ENCODE data around the gene RSPH6A.
"Not testable (repeated sequence)": the region's sequence is repeated elsewhere in the genome, so short reads cannot be mapped to it uniquely, and the experiment has no call there.

RSPH6A gene

DNA sequence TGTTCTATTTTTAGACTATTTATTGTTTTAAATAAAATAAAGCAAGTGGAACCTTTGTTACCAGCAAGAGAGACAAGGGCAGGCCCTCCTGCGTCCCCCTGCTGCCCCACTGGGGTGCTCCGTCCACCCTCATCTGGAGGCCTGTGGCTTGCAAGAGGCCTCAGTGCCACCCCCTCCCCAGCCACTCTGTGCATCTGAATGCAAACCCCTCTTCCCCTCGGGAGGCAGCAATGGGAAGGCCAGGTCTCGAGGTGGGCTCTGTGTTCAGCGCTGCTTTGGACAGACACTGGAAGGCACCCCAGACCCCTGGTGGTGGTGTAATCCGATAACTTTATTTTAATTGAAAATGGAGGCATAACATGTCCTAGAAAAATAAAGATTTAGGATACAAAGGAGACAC lies 50.6 kb downstream of the RSPH6A start:
- no peak for DNase-seq

DNA sequence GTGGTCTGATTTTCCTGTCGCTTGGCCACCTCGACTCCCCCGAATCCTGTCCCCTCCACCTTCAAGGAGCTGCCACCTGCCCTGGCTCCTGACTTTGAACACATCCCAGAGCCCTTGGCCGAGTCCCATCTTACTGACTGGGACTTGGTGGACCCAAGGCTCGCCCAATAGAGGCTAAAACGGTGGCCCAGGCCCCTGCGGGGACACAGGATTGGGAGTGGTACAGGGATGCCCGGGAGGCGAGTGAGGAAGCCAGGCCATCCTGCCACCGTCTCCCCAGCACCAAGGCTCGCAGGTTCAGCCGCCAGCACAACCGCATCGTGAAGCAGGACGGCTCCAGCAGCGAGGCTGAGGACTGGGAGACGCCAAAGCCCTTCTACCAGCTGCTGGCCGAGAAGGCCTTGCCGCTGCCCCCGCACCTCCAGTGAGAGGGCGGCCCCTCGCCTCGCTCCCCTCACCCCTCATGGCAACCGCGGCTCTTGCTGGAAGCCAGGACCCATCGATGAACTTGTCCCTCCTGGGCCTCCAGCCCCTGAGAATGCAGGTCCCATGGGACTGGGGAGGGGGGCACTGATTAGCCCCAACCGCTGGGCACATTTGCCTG lies 51.3 kb downstream of the RSPH6A start:
- DNase-seq = no peak

DNA sequence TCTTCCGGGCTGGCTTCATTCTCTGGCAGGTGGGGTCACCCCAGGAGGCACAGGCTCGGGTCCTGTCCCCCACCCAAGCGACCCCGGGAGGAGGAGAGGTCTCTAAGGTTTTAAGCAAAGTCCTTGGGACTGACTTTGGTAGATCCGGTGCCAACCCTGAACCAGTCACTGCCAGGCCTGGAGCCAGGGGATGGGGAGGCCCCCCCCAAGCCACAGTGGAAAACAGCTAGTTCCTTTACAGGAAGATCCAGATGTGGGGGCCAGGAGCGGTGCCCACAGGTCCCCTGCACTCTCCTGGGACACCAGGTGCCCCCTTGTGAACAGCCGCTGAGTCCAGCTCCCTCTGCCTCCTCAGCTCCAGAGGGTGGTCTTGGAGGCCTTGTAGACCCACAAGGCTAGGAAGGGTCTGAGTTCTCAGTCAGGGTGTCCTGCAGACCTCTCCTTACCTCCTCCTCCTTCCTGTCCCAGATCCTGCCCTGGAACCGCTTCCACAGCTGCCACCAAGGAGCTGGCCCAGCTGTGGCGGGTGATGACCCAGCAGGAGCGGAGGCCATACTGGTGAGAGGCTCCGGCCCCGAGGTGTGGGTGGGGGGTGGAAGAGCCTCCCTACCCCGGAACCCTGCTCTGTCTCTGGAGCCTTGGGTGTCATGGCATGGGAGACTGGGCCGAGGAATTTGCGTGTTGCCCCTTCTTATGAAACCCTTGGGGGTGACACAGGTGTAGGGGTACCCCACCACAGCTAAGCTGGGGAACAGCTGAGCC lies 52.1 kb downstream of the RSPH6A start:
- no peak for DNase-seq

DNA sequence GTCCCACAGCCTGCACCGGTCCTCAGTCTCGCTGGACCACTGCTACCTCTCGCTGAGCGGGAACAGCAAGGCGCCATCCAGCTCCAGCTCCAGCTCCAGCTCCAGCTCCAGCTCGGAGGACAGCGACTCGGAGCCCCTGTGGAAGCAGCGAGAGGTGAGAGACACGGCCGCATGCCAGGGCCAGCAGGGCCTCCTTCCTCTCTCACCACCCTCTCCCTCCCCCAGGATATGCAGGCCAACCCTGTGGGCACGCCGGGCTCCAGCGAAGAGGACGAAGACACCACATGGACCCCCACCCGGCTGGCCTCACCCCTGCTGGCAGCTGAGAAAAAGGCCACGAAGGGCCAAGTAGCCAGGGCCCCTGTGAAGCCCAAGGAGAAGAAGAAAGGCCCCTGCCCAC lies 53.4 kb downstream of the RSPH6A start:
- no peak for DNase-seq

DNA sequence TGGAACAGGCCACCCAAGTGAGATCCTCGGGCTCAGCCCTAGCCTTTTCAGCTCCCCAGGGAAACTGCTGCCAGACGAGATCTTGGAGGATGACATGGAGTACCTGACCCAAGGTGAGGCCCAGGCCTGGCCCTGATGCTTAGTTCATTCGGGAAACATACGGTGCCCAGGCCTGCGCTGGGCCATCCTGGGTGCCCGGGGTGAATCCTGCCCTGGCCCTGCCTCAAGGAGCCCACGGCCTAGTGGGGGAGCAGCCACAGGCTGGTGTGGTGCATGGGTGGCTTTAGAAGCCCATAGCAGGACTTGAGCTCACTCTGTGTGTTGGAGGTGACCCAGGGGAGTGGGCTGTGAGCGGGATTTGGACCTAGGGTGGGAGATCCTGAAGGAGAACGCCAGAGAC lies 56.2 kb downstream of the RSPH6A start:
- DNase-seq = no peak

DNA sequence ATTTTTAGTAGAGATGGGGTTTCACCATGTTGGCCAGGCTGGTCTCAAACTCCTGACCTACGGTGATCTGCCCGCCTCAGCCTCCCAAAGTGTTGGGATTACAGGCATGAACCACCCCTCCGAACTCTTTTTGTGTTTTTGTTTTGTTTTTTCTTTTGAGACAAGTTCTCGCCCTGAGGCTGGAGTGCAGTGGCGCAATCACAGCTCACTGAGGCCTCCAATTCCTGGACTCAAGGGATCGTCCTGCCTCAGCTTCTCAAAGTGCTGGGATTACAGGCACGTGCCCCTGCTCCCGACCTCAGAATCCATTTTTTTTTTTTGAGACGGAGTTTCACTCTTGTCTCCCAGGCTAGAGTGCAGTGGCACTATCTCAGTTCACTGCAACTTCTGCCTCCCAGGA lies 57.4 kb downstream of the RSPH6A start:
- DNase-seq = no peak

DNA sequence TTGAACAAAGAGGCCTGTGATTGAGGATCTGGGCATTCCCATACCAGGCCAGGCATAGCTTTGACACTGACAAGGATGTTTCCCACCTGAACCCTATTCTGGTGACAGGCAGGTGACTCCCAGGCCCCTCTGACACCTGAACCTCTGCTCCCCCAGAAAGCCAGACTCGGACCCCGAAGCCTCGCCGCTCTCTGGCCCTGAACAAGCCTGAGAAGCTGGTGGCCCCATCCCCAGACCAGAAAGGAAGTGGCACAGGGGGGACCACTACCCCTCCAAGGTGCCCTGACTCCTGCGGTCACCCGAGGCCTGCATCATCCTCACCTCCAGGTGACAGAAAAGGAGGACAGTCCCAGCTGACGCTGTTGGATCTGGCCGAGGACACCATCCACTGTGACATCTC lies 60.8 kb downstream of the RSPH6A start:
- no peak for DNase-seq

DNA sequence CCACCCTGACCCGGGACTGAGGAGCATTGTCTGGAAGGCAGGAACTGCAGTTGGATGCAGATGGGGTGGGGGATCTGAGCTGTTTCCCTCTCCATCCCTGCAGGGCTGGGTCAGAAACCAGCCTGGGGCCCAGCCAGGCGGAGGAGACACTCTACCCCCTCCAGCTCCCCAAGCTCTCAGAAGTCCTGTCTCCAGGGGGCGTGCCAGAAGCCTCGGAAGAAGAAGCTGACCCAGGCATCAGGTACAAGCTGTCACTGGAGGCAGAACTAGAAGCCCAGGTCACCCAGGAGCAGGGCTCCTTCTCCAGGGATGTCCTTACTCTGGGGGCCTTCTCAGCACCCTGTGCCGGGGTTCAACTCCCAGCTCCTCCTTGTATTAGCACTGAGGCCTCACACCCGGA lies 61.6 kb downstream of the RSPH6A start:
- no peak for DNase-seq

DNA sequence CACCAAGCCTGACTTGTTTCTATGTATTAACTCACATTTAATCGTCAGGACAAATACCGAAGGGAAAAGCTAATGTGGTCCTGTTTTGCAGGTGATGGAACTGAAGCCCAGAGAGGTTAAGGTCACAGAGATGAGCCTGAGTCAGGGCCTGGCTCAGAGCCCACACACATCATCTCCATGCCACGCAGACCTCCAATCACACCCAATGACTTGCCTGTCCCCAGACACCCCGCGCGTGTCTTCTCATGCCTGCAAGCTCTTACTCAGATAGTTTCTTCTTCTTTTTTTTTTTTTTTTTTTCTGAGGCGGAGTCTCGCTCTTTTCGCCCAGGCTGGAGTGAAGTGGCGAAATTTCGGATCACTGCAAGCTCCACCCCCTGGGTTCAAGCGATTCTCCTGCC lies 62.5 kb downstream of the RSPH6A start:
- DNase-seq = no peak

DNA sequence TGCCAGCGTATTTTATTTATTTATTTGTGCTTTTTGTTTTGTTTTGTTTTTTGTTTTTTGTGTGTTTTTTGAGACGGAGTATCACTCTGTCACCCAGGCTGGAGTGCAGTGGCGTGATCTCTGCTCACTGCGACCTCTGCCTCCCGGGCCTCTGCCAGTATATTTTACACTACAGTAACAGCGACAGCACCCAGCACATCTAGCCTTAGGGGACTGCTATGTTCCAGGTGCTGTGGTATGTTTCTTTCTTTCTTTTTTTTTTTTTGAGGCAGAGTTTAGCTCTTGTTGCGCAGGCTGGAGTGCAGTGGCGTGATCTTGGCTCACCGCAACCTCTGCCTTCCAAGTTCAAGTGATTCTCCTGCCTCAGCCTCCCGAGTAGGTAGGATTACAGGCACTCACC lies 63.6 kb downstream of the RSPH6A start:
- DNase-seq = not testable (repeated sequence)

DNA sequence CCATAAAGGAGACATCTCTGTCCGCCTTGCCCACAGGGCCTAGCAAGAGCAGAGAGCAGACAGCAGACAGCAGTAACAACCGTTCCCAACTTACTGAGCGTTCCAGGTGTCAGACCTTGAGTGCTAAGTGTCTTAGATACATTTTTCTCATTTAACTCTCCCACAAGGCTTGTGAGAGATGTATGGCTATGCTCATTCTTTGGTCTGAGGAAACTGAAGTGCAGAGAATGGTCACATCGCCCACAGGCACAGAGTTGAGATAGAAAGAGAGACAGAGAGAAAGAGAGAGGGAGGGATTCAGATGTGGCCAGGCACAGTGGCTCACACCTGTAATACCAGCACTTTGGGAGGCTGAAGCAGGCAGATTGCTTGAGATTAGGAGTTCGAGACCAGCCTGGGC lies 67.6 kb downstream of the RSPH6A start:
- DNase-seq = no peak

DNA sequence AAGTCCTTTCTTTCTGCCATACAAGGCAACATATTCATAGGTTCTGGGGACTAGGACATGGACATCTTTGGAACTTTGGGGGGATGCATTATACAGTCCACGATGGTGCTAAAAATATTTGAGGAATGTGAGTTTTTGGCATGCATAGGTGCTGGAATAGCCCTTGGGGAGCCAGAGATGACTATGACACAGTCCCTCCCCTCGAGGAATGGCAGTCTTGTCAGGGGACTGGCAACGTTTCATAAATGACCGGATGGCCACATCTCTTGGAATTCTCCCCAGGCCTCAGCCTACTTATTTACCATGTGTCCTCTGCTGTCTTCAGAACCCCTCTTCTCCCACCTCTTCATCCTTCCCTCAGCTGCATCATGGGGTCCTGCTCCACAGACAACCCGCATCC lies 68.2 kb downstream of the RSPH6A start:
- no peak for DNase-seq
